ENCODE results near the gene METTL1. TPM values are rescaled to one million over a fixed set of nuclear protein-coding genes. Genes with fewer than 3 reads are reported as not detected.

METTL1 gene
- total and polyA plus RNA-seq, 2 experiments from 2014 or later: 18.9 to 39.5 TPM

GRCh38 chr12:57755454-57756372 lies 16.2 kb downstream of the METTL1 start:
- peak; percentile 3; the same call in 2 of the 3 replicates for ATAC-seq
- Mint-ChIP-seq H3K4me1 (peaks cover 36% of the 10 kb centered on the region), H3K27me3 (ENCODE audit: insufficient read depth, low read depth, poor library complexity) (peaks cover 69% of the 10 kb centered on the region), H3K4me3 (peak overlapping the region; percentile 71), H3K9me3 (no peaks in the 10 kb centered on the region; the same call in 2 of the 3 replicates), H3K36me3 (ENCODE audit: low read depth) (peaks cover 13% of the 10 kb centered on the region), H3K27ac (no peak overlapping the region)
- no peak for TF ChIP-seq JUNB (IDR thresholded peaks at IDR 0.05; ENCODE audit: unreplicated experiment)
- TF ChIP-seq ZNF462 (CRISPR knock-in tag; IDR thresholded peaks at IDR 0.05): no peak
- peaks cover 13% of the 10 kb centered on the region for H3K79me2 ChIP-seq (replicated peaks; ENCODE audit: insufficient read depth)
- H3K4me3 ChIP-seq: peak overlapping the region; percentile 83
- H3K9me2 ChIP-seq (ENCODE audit: insufficient read depth): no peaks in the 10 kb centered on the region
- no peak overlapping the region for H3K27ac ChIP-seq (ENCODE audit: low read depth)
- peak; percentile 53 for DNase-seq (ENCODE audit: low spot score)
- H2AFZ ChIP-seq: no peak overlapping the region
- H3F3A ChIP-seq (replicated peaks; ENCODE audit: low read depth): peaks cover 19% of the 10 kb centered on the region
- peaks cover 70% of the 10 kb centered on the region for H3K27me3 ChIP-seq (ENCODE audit: insufficient read depth)
- no peaks in the 10 kb centered on the region for H3K36me3 ChIP-seq (ENCODE audit: insufficient read depth)
- peaks cover 4% of the 10 kb centered on the region; the same call in 1 of the 2 replicates for H4K20me1 ChIP-seq (replicated peaks; ENCODE audit: insufficient read depth)
- H3K4me2 ChIP-seq: peak overlapping the region; percentile 86
- peaks cover 36% of the 10 kb centered on the region for H3K4me1 ChIP-seq (ENCODE audit: insufficient read depth)

- Histone ChIP-seq H3K9me2 (ENCODE audit: insufficient read depth) (no peaks in the 10 kb centered on the region), H3K79me2 (replicated peaks; ENCODE audit: insufficient read depth) (peaks cover 19% of the 10 kb centered on the region), H3K36me3 (ENCODE audit: insufficient read depth) (no peaks in the 10 kb centered on the region), H3K27me3 (ENCODE audit: insufficient read depth) (peaks cover 65% of the 10 kb centered on the region), H3K4me2 (peak overlapping the region; percentile 97; the same call in 1 of the 2 replicates), H3K4me3 (peak overlapping the region; percentile 83), H2AFZ (no peak overlapping the region), H3K27ac (ENCODE audit: low read depth) (no peak overlapping the region), H3F3A (replicated peaks; ENCODE audit: low read depth) (peaks cover 19% of the 10 kb centered on the region), H3K4me1 (ENCODE audit: insufficient read depth) (peaks cover 36% of the 10 kb centered on the region), H4K20me1 (replicated peaks; ENCODE audit: insufficient read depth) (peaks cover 4% of the 10 kb centered on the region; the same call in 1 of the 2 replicates)
- Mint-ChIP-seq H3K9me3 (no peaks in the 10 kb centered on the region; the same call in 2 of the 3 replicates), H3K4me3 (peak overlapping the region; percentile 87; the same call in 1 of the 3 replicates), H3K27me3 (ENCODE audit: insufficient read depth, low read depth, poor library complexity) (peaks cover 64% of the 10 kb centered on the region), H3K27ac (no peak overlapping the region), H3K4me1 (peaks cover 39% of the 10 kb centered on the region), H3K36me3 (ENCODE audit: low read depth) (peaks cover 18% of the 10 kb centered on the region)
- no peak for DNase-seq (ENCODE audit: low spot score)
- ATAC-seq: no peak
- TF ChIP-seq CREB1 (CRISPR knock-in tag; IDR thresholded peaks at IDR 0.05; ENCODE audit: low read depth) (no peak), CTCF (conservative IDR thresholded peaks at IDR 0.05; ENCODE audit: low read depth in 2 of 2) (no peak), STAT1 (IDR thresholded peaks at IDR 0.05; ENCODE audit: unreplicated experiment) (no peak), EZH2 (IDR thresholded peaks at IDR 0.05; ENCODE audit: low read depth, unreplicated experiment) (no peak), NANOG (IDR thresholded peaks at IDR 0.05; ENCODE audit: borderline replicate concordance) (no peak), ZNF114 (CRISPR knock-in tag; IDR thresholded peaks at IDR 0.05) (no peak)
These were observed 16.8 kb downstream of the METTL1 start for GRCh38 chr12:57755194-57755453.
